ENCODE data around the gene LIMCH1.

The LIMCH1 gene

GRCh38 chr4:41514766-41515481 is 23.0 kb upstream of the LIMCH1 start:
- TF ChIP-seq, protein P1, sequence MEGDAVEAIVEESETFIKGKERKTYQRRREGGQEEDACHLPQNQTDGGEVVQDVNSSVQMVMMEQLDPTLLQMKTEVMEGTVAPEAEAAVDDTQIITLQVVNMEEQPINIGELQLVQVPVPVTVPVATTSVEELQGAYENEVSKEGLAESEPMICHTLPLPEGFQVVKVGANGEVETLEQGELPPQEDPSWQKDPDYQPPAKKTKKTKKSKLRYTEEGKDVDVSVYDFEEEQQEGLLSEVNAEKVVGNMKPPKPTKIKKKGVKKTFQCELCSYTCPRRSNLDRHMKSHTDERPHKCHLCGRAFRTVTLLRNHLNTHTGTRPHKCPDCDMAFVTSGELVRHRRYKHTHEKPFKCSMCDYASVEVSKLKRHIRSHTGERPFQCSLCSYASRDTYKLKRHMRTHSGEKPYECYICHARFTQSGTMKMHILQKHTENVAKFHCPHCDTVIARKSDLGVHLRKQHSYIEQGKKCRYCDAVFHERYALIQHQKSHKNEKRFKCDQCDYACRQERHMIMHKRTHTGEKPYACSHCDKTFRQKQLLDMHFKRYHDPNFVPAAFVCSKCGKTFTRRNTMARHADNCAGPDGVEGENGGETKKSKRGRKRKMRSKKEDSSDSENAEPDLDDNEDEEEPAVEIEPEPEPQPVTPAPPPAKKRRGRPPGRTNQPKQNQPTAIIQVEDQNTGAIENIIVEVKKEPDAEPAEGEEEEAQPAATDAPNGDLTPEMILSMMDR (conservative IDR thresholded peaks at IDR 0.05): no peak
- H3K27ac ChIP-seq: peak overlapping the region; percentile 59; the same call in 1 of the 2 replicates

DNA sequence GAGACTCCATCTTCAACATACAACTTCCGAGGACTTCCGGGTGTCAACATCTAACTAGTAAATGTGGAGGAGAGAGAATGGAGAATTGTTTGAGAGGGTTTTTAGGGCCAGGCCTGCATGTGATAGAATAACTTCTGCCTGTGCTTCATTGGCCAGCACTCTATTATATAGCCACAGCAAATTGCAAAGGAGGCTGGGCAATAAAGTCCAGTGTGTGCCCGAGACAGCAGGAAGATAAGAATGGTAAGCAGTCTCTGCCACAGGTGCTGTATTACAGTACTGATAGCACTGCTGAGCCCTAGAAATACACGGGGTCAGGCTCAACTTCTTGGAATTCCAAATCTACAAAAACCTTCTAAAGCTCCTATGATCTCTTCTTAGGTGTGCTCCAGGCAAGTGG is 20.8 kb upstream of the LIMCH1 start:
- TF ChIP-seq, protein P1 (conservative IDR thresholded peaks at IDR 0.05): no peak
- H3K27ac ChIP-seq: peak overlapping the region; percentile 59

DNA sequence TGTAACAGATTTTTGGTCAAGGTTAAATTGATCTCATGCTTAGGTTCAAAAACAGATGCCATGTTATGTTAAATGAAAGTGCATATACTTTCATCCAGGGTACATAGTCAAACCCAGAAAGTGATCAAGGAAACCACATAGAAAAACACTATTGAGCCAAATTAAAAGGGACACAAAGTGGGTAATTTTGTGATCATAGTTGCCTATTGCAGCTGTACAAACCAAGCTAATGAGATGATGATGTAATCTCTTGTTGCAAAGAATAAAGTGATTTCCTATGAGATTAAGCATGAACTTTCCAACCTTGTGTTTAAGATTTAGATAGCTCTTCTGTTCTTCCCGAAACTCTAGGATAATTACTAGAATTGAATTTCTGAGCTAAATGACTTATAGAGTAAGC is 20.2 kb upstream of the LIMCH1 start:
- TF ChIP-seq, protein P1 (conservative IDR thresholded peaks at IDR 0.05): no peak
- peak overlapping the region; percentile 59 for H3K27ac ChIP-seq

DNA sequence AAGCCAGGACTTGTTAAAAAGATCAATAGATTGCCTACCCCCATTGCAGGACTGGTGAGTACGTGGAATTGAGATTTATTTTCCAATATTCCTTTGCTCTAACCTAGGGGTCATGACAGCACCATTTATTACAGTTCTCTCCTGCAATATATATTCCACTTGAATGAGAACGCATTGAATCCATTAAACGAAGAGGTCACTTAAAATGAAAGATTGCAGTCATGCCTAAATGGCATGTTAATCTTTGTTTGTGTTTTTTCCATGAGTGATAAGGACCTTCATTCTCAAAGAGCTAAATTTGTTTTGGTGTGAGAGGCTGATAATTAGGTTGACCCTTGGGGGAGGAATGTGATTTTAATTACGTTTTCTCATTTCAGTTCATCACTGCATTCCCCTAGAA is 13.5 kb upstream of the LIMCH1 start:
- no peak overlapping the region for H3K27ac ChIP-seq
- TF ChIP-seq, protein P1 (conservative IDR thresholded peaks at IDR 0.05): no peak

- no peak overlapping the region for H3K27ac ChIP-seq
- TF ChIP-seq, protein P1 (conservative IDR thresholded peaks at IDR 0.05): no peak
Measured at GRCh38 chr4:41525129-41525528, 12.8 kb upstream of the LIMCH1 start.

- TF ChIP-seq, protein P1 (conservative IDR thresholded peaks at IDR 0.05): no peak
- H3K27ac ChIP-seq: no peak overlapping the region
Measured at GRCh38 chr4:41526628-41527027, 11.3 kb upstream of the LIMCH1 start.

DNA sequence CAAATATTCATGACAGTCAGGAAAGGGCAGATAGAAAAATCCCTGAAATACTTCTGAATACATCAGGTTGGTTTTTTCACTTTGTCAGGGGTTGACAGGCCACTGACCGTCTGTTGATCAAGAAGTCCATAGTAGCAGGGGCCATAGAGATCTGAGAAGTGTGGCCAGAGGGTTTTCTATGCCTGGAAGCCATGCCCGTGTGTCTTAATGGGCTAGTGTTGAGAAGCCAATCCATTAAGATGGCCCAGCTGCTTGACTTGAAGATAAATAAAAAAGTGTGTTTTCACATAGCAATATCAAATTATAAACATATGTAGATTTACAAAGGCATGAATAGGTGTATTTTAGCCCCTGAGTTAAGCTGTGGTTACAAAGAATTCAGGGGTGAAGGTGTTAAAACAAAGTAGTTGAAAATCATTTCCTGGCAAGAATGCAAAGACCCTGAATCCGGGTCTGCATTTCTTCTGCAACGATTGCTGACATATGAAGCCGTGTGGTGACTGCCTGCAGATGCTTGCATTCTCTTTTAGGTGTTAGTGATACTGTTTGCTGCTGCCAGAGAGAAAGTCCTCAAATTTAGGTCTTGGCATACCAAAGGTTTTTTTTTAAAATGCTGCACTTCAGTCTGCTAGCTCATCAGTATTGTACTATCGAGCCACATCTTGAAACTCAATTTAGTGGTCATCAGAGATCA is 9.3 kb upstream of the LIMCH1 start:
- TF ChIP-seq, protein P1 (conservative IDR thresholded peaks at IDR 0.05): no peak
- no peak overlapping the region for H3K27ac ChIP-seq

Data from VCaP (cell line).